ENCODE results near the gene KIF17.

The KIF17 gene

GRCh38 chr1:20644416-20644815 lies 73.4 kb downstream of the KIF17 start:
- intact Hi-C loops (cut with DNase I; ENCODE audit: low total_unique reads) = no loop called here
- Histone ChIP-seq H3K4me1 (no peaks in the 10 kb centered on the region), H3K9me3 (no peaks in the 10 kb centered on the region), H3K36me3 (peaks cover 73 to 98% (median 85%) of the 10 kb centered on the region in 3 donors), H3K27me3 (no peaks in the 10 kb centered on the region), H3K4me3 (no peak overlapping the region), H3K27ac (no peak overlapping the region)
- TF ChIP-seq CTCF (IDR thresholded peaks at IDR 0.05) = no peak
- DNase-seq = no peak

DNA sequence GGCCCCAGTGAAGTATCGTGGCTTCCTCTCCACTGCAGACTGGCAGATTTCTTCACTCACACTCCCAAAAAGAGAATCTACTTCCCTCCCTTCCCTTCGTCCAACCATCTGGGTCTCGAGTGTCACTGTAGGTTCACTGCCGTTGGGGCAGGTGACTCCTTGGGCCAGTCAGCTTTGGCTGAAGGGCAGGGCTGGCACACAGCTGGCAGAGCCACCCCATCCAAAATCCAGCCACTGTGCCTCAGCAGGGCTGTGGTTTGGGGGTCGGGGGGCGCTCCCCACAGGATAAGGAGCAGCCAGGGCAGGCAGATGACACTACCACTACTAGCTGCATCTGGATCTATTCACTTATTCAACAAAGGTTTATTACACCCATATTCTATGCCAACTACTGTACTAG lies 74.7 kb downstream of the KIF17 start:
- Histone ChIP-seq H3K9me3 (no peaks in the 10 kb centered on the region), H3K27ac (no peak overlapping the region), H3K4me1 (no peaks in the 10 kb centered on the region), H3K4me3 (no peak overlapping the region), H3K36me3 (peaks cover 74 to 98% (median 85%) of the 10 kb centered on the region in 3 donors), H3K27me3 (no peaks in the 10 kb centered on the region)
- no peak for TF ChIP-seq CTCF (IDR thresholded peaks at IDR 0.05)
- DNase-seq = no peak
- intact Hi-C loops (cut with DNase I; ENCODE audit: low total_unique reads) = no loop called here

DNA sequence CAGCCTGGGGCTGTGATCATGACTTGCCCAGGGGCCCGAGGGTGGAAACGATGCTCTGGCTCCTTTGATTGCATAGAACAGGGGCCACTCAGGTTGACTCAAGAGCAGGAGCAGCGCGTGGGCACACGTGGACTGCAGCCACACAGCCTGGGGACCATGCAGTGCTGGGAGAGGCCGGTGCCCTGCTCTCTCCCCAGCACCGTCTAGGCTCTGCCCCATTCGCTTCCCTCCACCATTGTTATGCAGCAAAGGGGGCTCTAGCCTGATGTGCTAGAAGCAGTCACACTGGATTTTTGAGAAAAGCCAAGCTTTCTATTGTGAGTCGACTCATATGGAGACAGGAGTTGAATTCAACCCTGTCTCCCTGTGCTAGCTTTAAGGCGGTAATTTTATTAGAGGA lies 75.8 kb downstream of the KIF17 start:
- intact Hi-C loops (cut with DNase I; ENCODE audit: low total_unique reads) = no loop called here
- H3K4me1 ChIP-seq = peaks cover 0 to under 1% (median 0%) of the 10 kb centered on the region in 4 donors

GRCh38 chr1:20640183-20640597 lies 77.6 kb downstream of the KIF17 start:
- no peak overlapping the region for H3K4me3 ChIP-seq
- no peaks in the 10 kb centered on the region for H3K27me3 ChIP-seq
- peaks cover 61 to 89% (median 84%) of the 10 kb centered on the region in 3 donors for H3K36me3 ChIP-seq
- H3K27ac ChIP-seq = no peak overlapping the region
- peak; percentile 57 to 68 for TF ChIP-seq CTCF (IDR thresholded peaks at IDR 0.05)
- peaks cover 0 to 9% (median 5%) of the 10 kb centered on the region in 4 donors for H3K4me1 ChIP-seq
- DNase-seq = peak in 1 of 2 donors; percentile 49
- no peaks in the 10 kb centered on the region for H3K9me3 ChIP-seq
- intact Hi-C loops (cut with DNase I; ENCODE audit: low total_unique reads) = no loop called here

More for the DNA sequence above, 75.8 kb downstream of the KIF17 start:
- H3K4me3 ChIP-seq = no peak overlapping the region
- no peak overlapping the region for H3K27ac ChIP-seq
- no peak for DNase-seq
- no peak for TF ChIP-seq CTCF (IDR thresholded peaks at IDR 0.05)
- peaks cover 75 to 98% (median 89%) of the 10 kb centered on the region in 3 donors for H3K36me3 ChIP-seq
- no peaks in the 10 kb centered on the region for H3K27me3 ChIP-seq
- H3K9me3 ChIP-seq = no peaks in the 10 kb centered on the region

- no peak overlapping the region for H3K4me3 ChIP-seq
- no peaks in the 10 kb centered on the region for H3K9me3 ChIP-seq
- no peak overlapping the region for H3K27ac ChIP-seq
- no peak for DNase-seq
- peaks cover 0 to 25% (median 15%) of the 10 kb centered on the region in 4 donors for H3K4me1 ChIP-seq
- intact Hi-C loops (cut with DNase I; ENCODE audit: low total_unique reads) = no loop called here
- H3K36me3 ChIP-seq = peaks cover 29 to 56% (median 52%) of the 10 kb centered on the region in 3 donors
- no peaks in the 10 kb centered on the region for H3K27me3 ChIP-seq
- no peak for TF ChIP-seq CTCF (IDR thresholded peaks at IDR 0.05)
Observed at GRCh38 chr1:20636785-20637347, 80.9 kb downstream of the KIF17 start.

Data from tibial artery (tissue), 4 donors.